ENCODE results near the gene SMIM41. TPM values are rescaled to one million over a fixed set of nuclear protein-coding genes. Genes with fewer than 3 reads are reported as not detected.

SMIM41 gene
- total and polyA plus RNA-seq, 12 donors, result 0.19 to 0.52 (median 0.27) TPM; not detected in 8

- peaks cover 0 to 76% (median 14%) of the 10 kb centered on the region in 9 donors for H3K36me3 ChIP-seq
- H3K9me3 ChIP-seq, result no peaks in the 10 kb centered on the region
- H3K4me3 ChIP-seq, result no peak overlapping the region
- no peak for DNase-seq
- TF ChIP-seq, protein P1, sequence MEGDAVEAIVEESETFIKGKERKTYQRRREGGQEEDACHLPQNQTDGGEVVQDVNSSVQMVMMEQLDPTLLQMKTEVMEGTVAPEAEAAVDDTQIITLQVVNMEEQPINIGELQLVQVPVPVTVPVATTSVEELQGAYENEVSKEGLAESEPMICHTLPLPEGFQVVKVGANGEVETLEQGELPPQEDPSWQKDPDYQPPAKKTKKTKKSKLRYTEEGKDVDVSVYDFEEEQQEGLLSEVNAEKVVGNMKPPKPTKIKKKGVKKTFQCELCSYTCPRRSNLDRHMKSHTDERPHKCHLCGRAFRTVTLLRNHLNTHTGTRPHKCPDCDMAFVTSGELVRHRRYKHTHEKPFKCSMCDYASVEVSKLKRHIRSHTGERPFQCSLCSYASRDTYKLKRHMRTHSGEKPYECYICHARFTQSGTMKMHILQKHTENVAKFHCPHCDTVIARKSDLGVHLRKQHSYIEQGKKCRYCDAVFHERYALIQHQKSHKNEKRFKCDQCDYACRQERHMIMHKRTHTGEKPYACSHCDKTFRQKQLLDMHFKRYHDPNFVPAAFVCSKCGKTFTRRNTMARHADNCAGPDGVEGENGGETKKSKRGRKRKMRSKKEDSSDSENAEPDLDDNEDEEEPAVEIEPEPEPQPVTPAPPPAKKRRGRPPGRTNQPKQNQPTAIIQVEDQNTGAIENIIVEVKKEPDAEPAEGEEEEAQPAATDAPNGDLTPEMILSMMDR (IDR thresholded peaks at IDR 0.05), result no peak
- ATAC-seq, result no peak
- no peaks in the 10 kb centered on the region for H3K27me3 ChIP-seq
- no peak overlapping the region for H3K27ac ChIP-seq
- 95% methylated on average over 16 of the region's 16 CpGs for WGBS, 2 donors
- intact Hi-C loops (cut with DNase I), result loop anchor here in 2 of 10 donors (5.0 to 10.0 kb wide), 2 partner anchors 50 to 652 kb away; partner anchors contain the start of gene SLC4A8 (in 1 of the 2)
- H3K4me1 ChIP-seq, result peaks cover 10 to 55% (median 35%) of the 10 kb centered on the region in 9 donors
Measured at GRCh38 chr12:52076811-52077210, 2.7 kb upstream of the SMIM41 start.

DNA sequence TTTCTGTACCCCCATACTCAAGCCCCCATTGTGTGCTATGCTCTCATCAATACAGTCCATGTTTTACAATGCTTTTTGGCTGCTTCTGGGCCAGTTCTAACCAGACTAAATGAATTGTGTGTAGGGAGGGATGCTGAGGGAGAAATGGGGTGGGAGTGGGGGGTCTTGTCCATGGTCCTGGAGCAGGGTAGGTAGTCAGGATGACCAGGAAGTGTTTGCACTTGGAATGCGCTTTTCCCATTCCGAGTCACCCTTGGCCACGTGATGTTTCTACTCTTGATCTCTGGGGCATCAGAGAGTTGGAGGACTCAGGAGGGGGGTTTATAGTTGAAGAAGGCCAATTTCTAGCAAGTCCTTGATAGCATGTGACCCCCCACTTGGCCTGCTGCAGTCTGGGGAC, 1.2 kb upstream of the SMIM41 start:
- intact Hi-C loops (cut with DNase I), result loop anchor here in 2 of 10 donors (5.0 to 10.0 kb wide), 2 partner anchors 51 to 653 kb away; partner anchors contain the start of gene SLC4A8 (in 1 of the 2)
- H3K27me3 ChIP-seq, result no peaks in the 10 kb centered on the region
- peaks cover 16 to 55% (median 45%) of the 10 kb centered on the region in 9 donors for H3K4me1 ChIP-seq
- peaks cover 0 to 64% (median 14%) of the 10 kb centered on the region in 9 donors for H3K36me3 ChIP-seq
- 87 to 89% methylated on average over 3 of the region's 3 CpGs for WGBS, 2 donors
- no peaks in the 10 kb centered on the region for H3K9me3 ChIP-seq
- no peak overlapping the region for H3K27ac ChIP-seq
- TF ChIP-seq, protein P1 (IDR thresholded peaks at IDR 0.05), result no peak
- no peak for DNase-seq
- no peak overlapping the region for H3K4me3 ChIP-seq
- no peak for ATAC-seq

- ATAC-seq (peak in 2 of 8 donors; percentile 1 to 3), DNase-seq (no peak)
- TF ChIP-seq, protein P1 (IDR thresholded peaks at IDR 0.05), result no peak
- WGBS, 2 donors, result 78 to 80% methylated on average over 10 of the region's 10 CpGs
- no peaks in the 10 kb centered on the region for H3K9me3 ChIP-seq
- peak overlapping the region; percentile 33 to 86 (median 72) for H3K27ac ChIP-seq
- peaks cover 14 to 38% (median 34%) of the 10 kb centered on the region in 9 donors for H3K4me1 ChIP-seq
- H3K27me3 ChIP-seq, result peaks cover 0 to 3% (median 0%) of the 10 kb centered on the region in 7 donors
- H3K4me3 ChIP-seq, result peak overlapping the region in 8 of 10 donors; percentile 1 to 46 (median 40)
- H3K36me3 ChIP-seq, result peaks cover 0 to 40% (median 14%) of the 10 kb centered on the region in 9 donors
- intact Hi-C loops (cut with DNase I), result loop anchor here in 3 of 10 donors (5.0 kb wide), 3 partner anchors 42 to 78 kb away; no protein-coding TSS in a partner anchor
Measured at GRCh38 chr12:52080403-52081251, 1.1 kb downstream of the SMIM41 start.

DNA sequence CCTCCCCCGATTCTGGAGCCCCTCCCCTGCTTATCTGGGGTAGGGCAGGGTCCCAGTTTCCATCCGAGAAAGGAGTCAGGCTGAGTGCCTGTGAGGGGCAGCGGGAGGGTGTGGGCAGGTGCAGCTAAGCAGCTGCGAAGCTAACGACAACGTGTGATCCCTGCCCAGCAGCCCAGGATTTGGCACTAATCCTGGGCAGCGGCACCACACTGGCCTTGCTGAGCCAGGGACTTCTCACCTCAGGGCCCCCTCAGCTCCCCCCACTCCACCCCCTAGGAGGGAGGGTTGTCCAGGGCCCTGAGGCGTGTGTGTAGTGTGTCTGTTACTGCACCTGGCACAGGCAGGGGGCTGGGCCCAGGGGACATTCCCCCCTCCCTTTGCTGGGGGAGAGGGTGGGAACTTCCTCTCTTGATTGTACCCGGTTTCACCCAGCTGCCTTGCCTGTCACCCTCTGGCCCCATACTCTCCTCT, 1.8 kb downstream of the SMIM41 start:
- TF ChIP-seq, protein P1 (IDR thresholded peaks at IDR 0.05), result no peak
- WGBS, 2 donors, result 44 to 48% methylated on average over 9 of the region's 9 CpGs
- Histone ChIP-seq H3K4me3 (peak overlapping the region in 7 of 10 donors; percentile 3 to 46 (median 37)), H3K27ac (peak overlapping the region; percentile 33 to 86 (median 72)), H3K4me1 (peaks cover 14 to 38% (median 34%) of the 10 kb centered on the region in 9 donors), H3K9me3 (no peaks in the 10 kb centered on the region), H3K36me3 (peaks cover 0 to 34% (median 14%) of the 10 kb centered on the region in 9 donors), H3K27me3 (peaks cover 0 to 8% (median 0%) of the 10 kb centered on the region in 7 donors)
- ATAC-seq (peak in 5 of 8 donors; percentile 12 to 20 (median 16)), DNase-seq (peak in 1 of 2 donors; percentile 24)
- intact Hi-C loops (cut with DNase I), result loop anchor here in 3 of 10 donors (5.0 kb wide), 3 partner anchors 41 to 79 kb away; no protein-coding TSS in a partner anchor
